Omental fat pad (tissue), 4 donors: ENCODE results near the gene MON2. TPM values are rescaled to one million over a fixed set of nuclear protein-coding genes. Genes with fewer than 3 reads are reported as not detected.

ENCODE experiments used
- ATAC-seq: fragments of 150-250 bp; one replicate; pipeline ENCODE4 v1.9.1; 2016; ENCODE audit warnings: mild to moderate bottlenecking, moderate library complexity; ENCODE audit not compliant: low FRiP score
- DNase-seq: peaks from one replicate; pipeline ENCODE4 v3.0.0-alpha.2; 2019; ENCODE audit warnings: low spot score
- total RNA-seq, 4 donors: library from RNA; depleted of rRNA; stranded (reverse); fragments of >200 nt; gene quantifications; one replicate each; pipeline ENCODE4 v1.1.0, GENCODE V29; 2016
- TF ChIP-seq, protein P1 (sequence below), 3 donors: fragments of 450-650 bp; IDR thresholded peaks; one replicate each; pipeline ENCODE4 v1.5.1; 2016 to 2017; ENCODE audit warnings: antibody characterized with exemption in 3 of 3, mild to moderate bottlenecking in 3 of 3, moderate library complexity in 2 of 3

Gene MON2
- total RNA-seq, 4 donors from 2014 or later = 65.6 to 107 (median 73.9) TPM

DNA sequence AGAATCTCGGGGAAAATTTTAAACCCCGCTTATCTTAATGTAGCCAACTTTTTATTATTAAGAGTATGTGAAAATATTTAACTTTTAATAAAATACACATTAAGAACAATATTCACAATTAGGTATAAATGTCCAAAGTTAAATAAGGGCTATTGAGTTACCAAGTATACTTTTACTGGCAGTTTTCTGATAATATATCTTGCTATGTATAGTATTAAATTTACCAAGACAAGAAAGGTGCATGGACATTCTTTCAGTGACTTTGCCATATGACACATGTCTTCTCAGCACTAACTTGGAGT lies 115.4 kb downstream of the MON2 start:
- no peak for DNase-seq
- ATAC-seq = no peak
- TF ChIP-seq, protein P1, sequence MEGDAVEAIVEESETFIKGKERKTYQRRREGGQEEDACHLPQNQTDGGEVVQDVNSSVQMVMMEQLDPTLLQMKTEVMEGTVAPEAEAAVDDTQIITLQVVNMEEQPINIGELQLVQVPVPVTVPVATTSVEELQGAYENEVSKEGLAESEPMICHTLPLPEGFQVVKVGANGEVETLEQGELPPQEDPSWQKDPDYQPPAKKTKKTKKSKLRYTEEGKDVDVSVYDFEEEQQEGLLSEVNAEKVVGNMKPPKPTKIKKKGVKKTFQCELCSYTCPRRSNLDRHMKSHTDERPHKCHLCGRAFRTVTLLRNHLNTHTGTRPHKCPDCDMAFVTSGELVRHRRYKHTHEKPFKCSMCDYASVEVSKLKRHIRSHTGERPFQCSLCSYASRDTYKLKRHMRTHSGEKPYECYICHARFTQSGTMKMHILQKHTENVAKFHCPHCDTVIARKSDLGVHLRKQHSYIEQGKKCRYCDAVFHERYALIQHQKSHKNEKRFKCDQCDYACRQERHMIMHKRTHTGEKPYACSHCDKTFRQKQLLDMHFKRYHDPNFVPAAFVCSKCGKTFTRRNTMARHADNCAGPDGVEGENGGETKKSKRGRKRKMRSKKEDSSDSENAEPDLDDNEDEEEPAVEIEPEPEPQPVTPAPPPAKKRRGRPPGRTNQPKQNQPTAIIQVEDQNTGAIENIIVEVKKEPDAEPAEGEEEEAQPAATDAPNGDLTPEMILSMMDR (IDR thresholded peaks at IDR 0.05) = no peak

DNA sequence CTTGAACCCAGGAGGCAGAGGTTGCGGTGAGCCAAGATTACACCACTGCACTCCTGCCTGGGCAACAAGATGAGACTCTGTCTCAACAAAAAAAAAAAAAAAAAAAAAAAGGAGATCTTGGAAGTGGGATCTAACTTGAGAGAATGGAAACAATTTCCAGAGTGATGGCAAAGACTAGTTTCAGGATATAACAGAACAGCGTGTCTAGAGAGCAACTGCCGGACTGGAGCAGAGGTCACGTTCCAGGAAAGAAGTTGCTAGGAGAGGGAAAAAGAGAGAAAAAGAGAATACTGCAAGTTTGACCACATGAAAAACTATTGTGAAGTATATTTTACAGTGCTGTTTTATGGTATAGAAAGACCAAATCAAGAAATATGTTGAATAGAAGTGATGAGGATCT lies 118.0 kb downstream of the MON2 start:
- no peak for DNase-seq
- TF ChIP-seq, protein P1 (IDR thresholded peaks at IDR 0.05) = no peak
- no peak for ATAC-seq

DNA sequence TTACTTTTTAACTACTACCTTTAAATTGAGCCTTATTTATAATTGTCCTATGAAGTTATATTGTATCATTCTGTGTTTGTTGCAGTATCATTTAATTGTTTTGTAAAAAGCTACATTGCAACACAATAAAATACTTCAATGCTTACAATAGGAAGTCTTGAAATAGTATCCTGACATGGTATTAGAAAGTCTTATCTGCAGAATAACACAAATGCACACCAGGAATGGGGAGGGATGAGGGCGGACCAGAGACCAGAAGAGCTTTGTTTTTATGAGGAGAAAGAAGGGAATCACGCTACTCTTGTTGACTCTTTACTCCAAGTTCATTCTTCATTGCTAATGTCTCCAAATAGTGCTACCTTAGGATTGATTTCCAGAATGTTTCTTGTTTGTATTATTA lies 120.2 kb downstream of the MON2 start:
- ATAC-seq = no peak
- DNase-seq = no peak

DNA sequence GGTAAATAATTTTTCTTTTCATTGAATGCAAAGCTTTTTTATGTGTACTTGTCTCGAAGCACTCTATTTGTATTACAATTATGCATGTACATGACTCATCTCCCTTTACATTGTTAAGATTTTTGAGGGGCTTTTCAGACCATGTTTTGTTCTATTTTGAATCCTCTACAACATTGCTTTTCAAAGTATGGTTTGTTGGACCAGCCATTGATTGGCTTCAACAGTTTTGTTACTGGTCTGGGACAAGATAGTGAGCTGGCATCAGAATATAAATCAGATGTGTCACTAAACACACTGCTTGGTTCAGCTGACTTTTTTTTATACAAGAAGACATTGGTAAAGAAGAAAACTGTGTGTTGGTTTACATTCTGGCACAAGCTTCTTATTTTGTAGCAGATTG lies 122.3 kb downstream of the MON2 start:
- TF ChIP-seq, protein P1 (IDR thresholded peaks at IDR 0.05) = no peak
- ATAC-seq (no peak), DNase-seq (no peak)

More for the DNA sequence above, 120.2 kb downstream of the MON2 start:
- TF ChIP-seq, protein P1 (IDR thresholded peaks at IDR 0.05) = no peak

DNA sequence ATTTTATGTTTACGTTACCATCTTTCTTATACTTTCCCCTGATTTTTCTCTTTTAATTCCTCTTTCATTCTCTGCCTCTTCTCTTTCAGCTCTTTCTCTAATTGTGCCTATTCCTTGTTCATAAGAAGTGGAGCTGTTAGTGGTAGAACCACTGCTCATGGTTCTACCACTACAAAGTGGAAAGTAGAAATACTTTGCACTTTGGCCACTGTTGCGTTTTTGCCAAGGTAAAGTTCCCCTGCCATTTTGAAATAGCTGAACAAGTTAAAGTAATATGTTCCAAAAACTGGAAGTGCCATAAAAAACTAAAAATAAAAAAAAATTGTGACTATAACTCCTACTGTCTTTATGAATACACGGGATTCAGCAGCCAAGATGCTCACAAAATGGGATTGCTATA lies 130.6 kb downstream of the MON2 start:
- DNase-seq (no peak), ATAC-seq (no peak)
- TF ChIP-seq, protein P1 (IDR thresholded peaks at IDR 0.05) = no peak

DNA sequence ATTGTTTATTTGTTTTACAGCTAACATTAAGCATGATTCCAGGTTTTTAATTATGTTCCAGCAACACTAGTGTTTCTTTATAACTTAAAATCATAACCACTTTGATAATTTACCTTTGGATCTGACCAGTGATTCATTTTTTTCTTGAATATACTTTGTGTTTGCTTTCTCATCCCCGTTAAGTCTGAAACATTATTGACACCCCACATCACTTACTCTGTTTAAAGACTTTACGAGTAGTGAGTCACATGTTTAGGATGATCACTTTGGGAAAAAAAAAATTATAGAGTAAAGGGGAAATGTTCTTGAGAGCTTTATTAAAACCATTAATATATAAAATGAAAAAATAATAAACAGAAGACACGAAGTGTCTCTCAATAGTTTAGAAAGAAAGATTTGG lies 132.2 kb downstream of the MON2 start:
- DNase-seq = no peak
- TF ChIP-seq, protein P1 (IDR thresholded peaks at IDR 0.05) = no peak
- ATAC-seq = no peak

DNA sequence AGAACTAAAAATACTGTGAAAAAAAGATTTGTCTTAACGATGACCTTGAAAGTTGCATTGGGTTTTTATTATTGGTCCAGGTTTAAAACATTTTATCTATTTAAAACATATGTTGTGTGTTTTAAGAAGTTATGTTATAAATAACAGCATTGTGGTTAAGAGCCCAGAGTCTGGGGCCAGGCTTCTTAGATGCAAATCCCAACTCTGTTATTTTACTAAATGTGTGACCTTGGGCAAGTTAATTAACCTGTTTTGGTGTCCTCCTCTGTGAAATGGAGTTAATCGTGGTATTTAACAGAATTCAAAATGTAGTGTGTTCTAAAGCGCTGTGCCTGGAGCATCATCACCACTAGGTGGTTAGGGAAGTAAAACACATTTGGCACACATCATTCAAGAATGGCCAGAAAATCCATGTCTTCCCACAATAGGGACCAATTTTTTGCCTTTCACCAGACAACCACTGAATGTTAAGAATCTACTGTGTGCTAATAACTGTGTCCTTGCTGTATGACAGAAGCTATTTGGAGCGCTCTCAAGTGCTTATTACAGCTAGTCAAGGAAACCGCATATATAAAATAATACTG lies 133.3 kb downstream of the MON2 start:
- no peak for ATAC-seq
- DNase-seq = no peak
- TF ChIP-seq, protein P1 (IDR thresholded peaks at IDR 0.05) = no peak
